ENCODE measurements around the gene PTGDS. TPM values are rescaled to one million over a fixed set of nuclear protein-coding genes. Genes with fewer than 3 reads are reported as not detected.

Gene PTGDS
- total and polyA plus RNA-seq, 9 of the 15 experiments (the other 6 are each of a cell fraction or from before 2014, with no cell fraction given): 0.46 to 7.1 (median 2.0) TPM

DNA sequence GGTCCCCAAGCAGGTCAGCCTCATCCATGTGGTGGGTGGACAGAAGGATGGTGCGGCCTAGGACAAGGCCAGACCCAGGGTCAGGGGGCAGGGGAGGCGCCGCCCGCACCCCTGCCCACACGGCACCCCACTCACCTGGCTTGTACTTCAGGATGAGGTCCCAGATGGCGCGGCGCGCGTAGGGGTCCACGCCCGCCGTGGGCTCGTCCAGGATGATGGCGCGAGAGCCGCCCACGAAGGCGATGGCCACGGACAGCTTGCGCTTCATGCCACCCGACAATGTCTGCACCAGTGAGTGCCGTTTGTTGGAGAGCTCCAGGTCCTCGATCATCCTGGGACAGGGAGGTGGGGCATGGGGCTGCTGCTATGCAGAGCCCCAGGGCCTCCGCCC lies 38.2 kb downstream of the PTGDS start:
- TF ChIP-seq RNF2 (IDR thresholded peaks at IDR 0.05): no peak
- no peak for TF ChIP-seq CHD2 (IDR thresholded peaks at IDR 0.05; ENCODE audit: low read depth, low read length)
- no peak for TF ChIP-seq HMGN3 (IDR thresholded peaks at IDR 0.05; ENCODE audit: borderline replicate concordance, extremely low read depth, insufficient read length, low read depth, low read length)
- no peak for TF ChIP-seq FOXA3 (CRISPR knock-in tag; conservative IDR thresholded peaks at IDR 0.05 in 1 of 2, IDR thresholded peaks at IDR 0.05 in 1 of 2)
- in situ Hi-C loops (cut with MboI) (no loop called here), intact Hi-C loops (cut with micrococcal nuclease) (no loop called here)
- Histone ChIP-seq H3K4me3 (no peak overlapping the region), H3K36me3 (ENCODE audit: control insufficient read depth, insufficient read depth, low read length) (no peaks in the 10 kb centered on the region), H3K27ac (ENCODE audit: extremely low read depth, low read depth, low read length) (no peak overlapping the region), H3K4me2 (ENCODE audit: insufficient read depth, low read length) (no peak overlapping the region), H3K9me1 (ENCODE audit: control insufficient read depth, insufficient read depth, low read length) (no peaks in the 10 kb centered on the region), H2AFZ (ENCODE audit: low read depth, low read length) (no peak overlapping the region), H3K9me3 (replicated peaks; ENCODE audit: control insufficient read depth, insufficient read depth, low read depth, low read length) (no peaks in the 10 kb centered on the region), H3K27me3 (ENCODE audit: control insufficient read depth in 2 of 2, insufficient read depth in 2 of 2, low read length in 2 of 2) (no peaks in the 10 kb centered on the region), H3K79me2 (ENCODE audit: control insufficient read depth, insufficient read depth, low read length) (no peaks in the 10 kb centered on the region), H3K9ac (ENCODE audit: insufficient read depth in 1 of 2, low read depth in 2 of 2, low read length in 2 of 2) (no peak overlapping the region), H4K20me1 (replicated peaks; ENCODE audit: control insufficient read depth, insufficient read depth, low read length) (no peaks in the 10 kb centered on the region), H3K4me1 (replicated peaks in 1 of 2; ENCODE audit: control insufficient read depth in 2 of 2, insufficient read depth in 2 of 2, low read length in 2 of 2) (peaks cover 0 to 73% of the 10 kb centered on the region in 2 experiments; a peak in 2 of 5 replicates)
- FAIRE-seq (no peak), DNase-seq (ENCODE audit: extremely low read depth in 1 of 4, low spot score in 3 of 4) (no peak), ATAC-seq (no peak)
- ChIA-PET POLR2A (interaction anchor here (1.0 to 1.1 kb wide), 2 partner anchors 11 to 67 kb away, joined by 3 to 4 read pairs; no protein-coding TSS in a partner anchor), CTCF (ENCODE audit: low intra/inter-chr PET ratio) (no interaction called here)
- 93% methylated on average over 15 of the region's 25 CpGs for WGBS (ENCODE audit: insufficient coverage, low coverage, missing lambda C conversion rate)
- BruUV-seq (replicated peaks): no TSS peak

DNA sequence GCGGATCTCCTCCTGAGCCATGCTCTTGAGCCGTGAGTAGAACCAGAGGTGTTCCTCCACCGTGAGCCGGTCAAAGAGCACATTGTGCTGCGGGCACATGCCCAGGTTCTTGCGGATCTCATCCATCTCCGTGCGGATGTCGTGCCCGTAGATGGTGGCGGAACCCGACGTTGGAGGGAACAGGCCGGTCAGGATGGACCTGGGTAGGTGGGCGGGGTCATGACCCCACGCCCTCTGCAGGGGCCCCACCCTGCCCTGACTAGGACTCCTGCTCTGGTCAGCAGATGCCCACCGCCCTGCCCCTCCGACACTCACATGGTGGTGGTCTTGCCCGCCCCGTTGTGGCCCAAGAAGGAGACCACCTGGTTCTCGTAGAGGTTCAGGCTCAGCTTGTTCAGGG lies 38.7 kb downstream of the PTGDS start:
- intact Hi-C loops (cut with micrococcal nuclease) (no loop called here), in situ Hi-C loops (cut with MboI) (no loop called here)
- ATAC-seq: no peak
- no peaks in the 10 kb centered on the region for H3K27me3 ChIP-seq (ENCODE audit: control insufficient read depth in 2 of 2, insufficient read depth in 2 of 2, low read length in 2 of 2)
- H3K4me1 ChIP-seq (replicated peaks in 1 of 2; ENCODE audit: control insufficient read depth in 2 of 2, insufficient read depth in 2 of 2, low read length in 2 of 2): peaks cover 0 to 74% of the 10 kb centered on the region in 2 experiments; a peak in 2 of 5 replicates
- no peak overlapping the region for H2AFZ ChIP-seq (ENCODE audit: low read depth, low read length)
- no peak overlapping the region for H3K4me3 ChIP-seq
- DNase-seq (ENCODE audit: extremely low read depth in 1 of 4, low spot score in 3 of 4): no peak
- no peaks in the 10 kb centered on the region for H3K9me1 ChIP-seq (ENCODE audit: control insufficient read depth, insufficient read depth, low read length)
- no peaks in the 10 kb centered on the region for H3K79me2 ChIP-seq (ENCODE audit: control insufficient read depth, insufficient read depth, low read length)
- no TSS peak for BruUV-seq (replicated peaks)
- H3K9me3 ChIP-seq (replicated peaks; ENCODE audit: control insufficient read depth, insufficient read depth, low read depth, low read length): no peaks in the 10 kb centered on the region
- no peak overlapping the region for H3K27ac ChIP-seq (ENCODE audit: extremely low read depth, low read depth, low read length)
- ChIA-PET CTCF (ENCODE audit: low intra/inter-chr PET ratio) (no interaction called here), POLR2A (interaction anchor here (1.0 to 1.1 kb wide), 2 partner anchors 10 to 68 kb away, joined by 3 to 4 read pairs; no protein-coding TSS in a partner anchor)
- H3K9ac ChIP-seq (ENCODE audit: insufficient read depth in 1 of 2, low read depth in 2 of 2, low read length in 2 of 2): no peak overlapping the region
- FAIRE-seq: no peak
- no peak overlapping the region for H3K4me2 ChIP-seq (ENCODE audit: insufficient read depth, low read length)
- WGBS (ENCODE audit: insufficient coverage, low coverage, missing lambda C conversion rate): 85% methylated on average over 19 of the region's 21 CpGs
- no peaks in the 10 kb centered on the region for H4K20me1 ChIP-seq (replicated peaks; ENCODE audit: control insufficient read depth, insufficient read depth, low read length)
- H3K36me3 ChIP-seq (ENCODE audit: control insufficient read depth, insufficient read depth, low read length): no peaks in the 10 kb centered on the region
- TF ChIP-seq RBM14 (IDR thresholded peaks at IDR 0.05; ENCODE audit: borderline replicate concordance, insufficient read depth, low read depth, low read length) (no peak), ZNF766 (CRISPR knock-in tag; conservative IDR thresholded peaks at IDR 0.05) (no peak), MIER1 (IDR thresholded peaks at IDR 0.05; ENCODE audit: low read depth) (no peak), CBFA2T3 (IDR thresholded peaks at IDR 0.05) (no peak), HDAC6 (IDR thresholded peaks at IDR 0.05; ENCODE audit: low read depth, low read length) (no peak), TCF7 (IDR thresholded peaks at IDR 0.05; ENCODE audit: borderline replicate concordance) (no peak), OTX1 (CRISPR knock-in tag; IDR thresholded peaks at IDR 0.05) (no peak), POLR2AphosphoS5 (IDR thresholded peaks at IDR 0.05; ENCODE audit: control insufficient read depth, insufficient read depth, low read depth, low read length) (no peak), MITF (IDR thresholded peaks at IDR 0.05) (no peak), PREB (CRISPR knock-in tag; IDR thresholded peaks at IDR 0.05) (no peak)
